Ovary (tissue), 9 donors: ENCODE results near the gene TNS1. TPM values are rescaled to one million over a fixed set of nuclear protein-coding genes. Genes with fewer than 3 reads are reported as not detected.

ENCODE experiments used
- DNase-seq, 5 donors: peaks; one replicate each; pipeline ENCODE4 v3.0.0-alpha.2; 2019 to 2020
- H3K27ac ChIP-seq, 2 donors: fragments of 200-600 bp; one replicate each; pipeline versions ENCODE4 v1.5.1 to v1.8.0; 2019 to 2022
- H3K27me3 ChIP-seq: fragments of 200-600 bp; one replicate; pipeline ENCODE4 v1.8.0; 2022
- H3K36me3 ChIP-seq: fragments of 200-600 bp; sonication (generic); one replicate; pipeline ENCODE4 v1.5.1; 2019
- H3K4me1 ChIP-seq: one replicate; pipeline ENCODE4 v1.8.1; 2013; ENCODE audit warnings: mild to moderate bottlenecking, moderate library complexity; ENCODE audit not compliant: insufficient read depth
- H3K4me3 ChIP-seq: fragments of 200-600 bp; sonication (generic); one replicate; pipeline ENCODE4 v1.5.1; 2017
- H3K9me3 ChIP-seq, 2 donors: fragments of 200-600 bp in 1 of 2; sonication (generic) in 1 of 2; one replicate each; pipeline versions ENCODE4 v1.5.1 to v1.8.1; 2013 to 2019; ENCODE audit warnings: mild to moderate bottlenecking in 1 of 2, moderate library complexity in 1 of 2
- CTCF ChIP-seq, 3 donors: fragments of 450-650 bp in 2 of 3; fragments of 200-600 bp in 1 of 3; IDR thresholded peaks; one replicate each; pipeline versions ENCODE4 v1.5.1 to v1.8.0; 2016 to 2022; ENCODE audit warnings: antibody characterized with exemption in 3 of 3, mild to moderate bottlenecking in 1 of 3
- EP300 ChIP-seq: sonication (generic); formaldehyde crosslinking; IDR thresholded peaks from one replicate; pipeline ENCODE4 v1.6.1; 2017; ENCODE audit warnings: antibody characterized with exemption
- POLR2A ChIP-seq: fragments of 450-650 bp; IDR thresholded peaks from one replicate; pipeline ENCODE4 v1.6.1; 2017; ENCODE audit warnings: antibody characterized with exemption, mild to moderate bottlenecking, moderate library complexity
- WGBS, 3 donors: extraction: QIAGEN DNeasy Blood & Tissue Kit in 1 of 3; methylation state at CpG; one replicate each; pipeline versions ENCODE4 v1.1.5 to v1.1.7; 2013 to 2017; 5-methylcytosine and 5-hydroxymethylcytosine counted together
- intact Hi-C, 4 donors: fragments of 100-400 bp; cut with DNase I; formaldehyde crosslinking; loops; one replicate each; pipeline versions ENCODE4 v1.11.0 to v1.15.1; 2022 to 2023
- polyA plus RNA-seq, 2 donors: library from polyadenylated mRNA; stranded (reverse); fragments of 200-250 nt in 1 of 2; fragments of 350-450 nt in 1 of 2; fragmentation: Illumina TruSeq in 1 of 2; extraction: RNeasy Lipid Tissue Mini Kit (QIAGEN cat#74804) in 1 of 2; gene quantifications; one replicate each; pipeline ENCODE4 v1.2.3, GENCODE V29; 2013 to 2014
- total RNA-seq, 7 donors: library from RNA; depleted of rRNA in 2 of 7; stranded (reverse); fragments of >200 nt in 2 of 7; fragmentation: NEBNext Ultra II Directional in 3 of 7; extraction: Animal tissue kit (Norgen Biotek cat#: 25700) in 3 of 7; gene quantifications; one replicate each; pipeline versions ENCODE4 v1.1.0 to v1.2.4, GENCODE V29; 2016 to 2023
- donor health status: DM: no; HTN: no; CAD: no; lungs with moderate emphysema.
- donor health status: DM: no; HTN: no; CAD: no.
- donor health status: Bipolar disorder and iron deficiency.
- donor health status: DM: yes; HTN: yes; CAD: no.
- donor health status: DM: no; HTN: no; CAD: no.
- donor health status: DM: yes; HTN: yes; CAD: no.

The TNS1 gene
- total and polyA plus RNA-seq, 9 donors = 140 to 568 (median 356) TPM

GRCh38 chr2:217996361-217996760 is 6.4 kb downstream of the TNS1 start:
- no peaks in the 10 kb centered on the region for H3K36me3 ChIP-seq
- H3K4me3 ChIP-seq = no peak overlapping the region
- peak; percentile 73 to 85 (median 76) for DNase-seq
- H3K27ac ChIP-seq = peak overlapping the region; percentile 55 to 93
- peaks cover 50% of the 10 kb centered on the region for H3K4me1 ChIP-seq
- intact Hi-C loops = no loop called here
- no peaks in the 10 kb centered on the region for H3K9me3 ChIP-seq
- H3K27me3 ChIP-seq = no peaks in the 10 kb centered on the region
- WGBS, 3 donors = 32 to 45% (median 36%) methylated on average over 7 of the region's 7 CpGs
- TF ChIP-seq EP300 = no peak
- TF ChIP-seq POLR2A = no peak
- no peak for TF ChIP-seq CTCF (IDR thresholded peaks at IDR 0.05)

GRCh38 chr2:217995731-217996231 is 7.0 kb downstream of the TNS1 start:
- 4 to 11% (median 9%) methylated on average over 8 of the region's 8 CpGs for WGBS, 3 donors
- H3K36me3 ChIP-seq = no peaks in the 10 kb centered on the region
- no peaks in the 10 kb centered on the region for H3K27me3 ChIP-seq
- H3K9me3 ChIP-seq = no peaks in the 10 kb centered on the region
- no peak overlapping the region for H3K4me3 ChIP-seq
- TF ChIP-seq POLR2A (no peak), CTCF (IDR thresholded peaks at IDR 0.05) (no peak), EP300 (no peak)
- peak overlapping the region; percentile 55 to 93 for H3K27ac ChIP-seq
- DNase-seq = peak; percentile 82 to 89 (median 84)
- H3K4me1 ChIP-seq = peaks cover 48% of the 10 kb centered on the region
- intact Hi-C loops = loop anchor here in 1 of 4 donors (2.0 kb wide), 1 partner anchor 53 kb away; no protein-coding TSS in a partner anchor

GRCh38 chr2:217994776-217995274 is 8.0 kb downstream of the TNS1 start:
- peaks cover 42% of the 10 kb centered on the region for H3K4me1 ChIP-seq
- peak overlapping the region; percentile 54 to 93 for H3K27ac ChIP-seq
- intact Hi-C loops = loop anchor here in 2 of 4 donors (2.0 to 5.0 kb wide), 2 partner anchors 52 to 208 kb away; no protein-coding TSS in a partner anchor
- no peaks in the 10 kb centered on the region for H3K9me3 ChIP-seq
- no peaks in the 10 kb centered on the region for H3K36me3 ChIP-seq
- no peaks in the 10 kb centered on the region for H3K27me3 ChIP-seq
- WGBS, 3 donors = 73 to 79% (median 79%) methylated on average over 4 of the region's 4 CpGs
- H3K4me3 ChIP-seq = no peak overlapping the region
- no peak for DNase-seq
- TF ChIP-seq CTCF (IDR thresholded peaks at IDR 0.05) (no peak), POLR2A (no peak), EP300 (no peak)

- Histone ChIP-seq H3K4me1 (peaks cover 37% of the 10 kb centered on the region), H3K9me3 (no peaks in the 10 kb centered on the region), H3K4me3 (no peak overlapping the region), H3K36me3 (no peaks in the 10 kb centered on the region), H3K27me3 (no peaks in the 10 kb centered on the region), H3K27ac (peak overlapping the region; percentile 54 to 93)
- no peak for TF ChIP-seq POLR2A
- TF ChIP-seq EP300 = no peak
- TF ChIP-seq CTCF (IDR thresholded peaks at IDR 0.05) = peak; percentile 55 to 58 (median 55)
- peak; percentile 67 to 85 (median 80) for DNase-seq
- intact Hi-C loops = loop anchor here in 3 of 4 donors (2.0 to 5.0 kb wide), 3 partner anchors 51 to 207 kb away; no protein-coding TSS in a partner anchor
- 64 to 70% (median 65%) methylated on average over 6 of the region's 6 CpGs for WGBS, 3 donors
These were observed 8.9 kb downstream of the TNS1 start for GRCh38 chr2:217993817-217994463.
